Suprapubic skin (tissue), 4 donors: ENCODE data around the gene PHACTR1.

Experiments
- CTCF ChIP-seq, 2 donors: fragments of 200-600 bp in 1 of 2; fragments of 450-650 bp in 1 of 2; sonication (generic) in 1 of 2; IDR thresholded peaks; one replicate each; pipeline ENCODE4 v1.5.1; 2016 to 2019; ENCODE audit warnings: antibody characterized with exemption in 2 of 2, mild to moderate bottlenecking in 1 of 2, moderate library complexity in 1 of 2
- EP300 ChIP-seq: sonication (generic); formaldehyde crosslinking; IDR thresholded peaks from one replicate; pipeline ENCODE4 v1.6.1; 2017; ENCODE audit warnings: antibody characterized with exemption
- POLR2A ChIP-seq, 2 donors: fragments of 450-650 bp; IDR thresholded peaks; one replicate each; pipeline ENCODE4 v1.6.1; 2017; ENCODE audit warnings: antibody characterized with exemption in 2 of 2, mild to moderate bottlenecking in 2 of 2, moderate library complexity in 2 of 2
- POLR2AphosphoS5 ChIP-seq, 3 donors: sonication (generic); formaldehyde crosslinking; IDR thresholded peaks; one replicate each; pipeline ENCODE4 v1.6.1; 2017; ENCODE audit warnings: antibody characterized with exemption in 3 of 3

GRCh38 chr6:13175759-13176158 lies 459.2 kb downstream of the PHACTR1 start:
- TF ChIP-seq CTCF (IDR thresholded peaks at IDR 0.05) (no peak), POLR2A (IDR thresholded peaks at IDR 0.05) (no peak), POLR2AphosphoS5 (IDR thresholded peaks at IDR 0.05) (no peak), EP300 (no peak)
